Astrocyte (in vitro differentiated cells and primary cell): ENCODE measurements around the gene ZBED5. TPM values are rescaled to one million over a fixed set of nuclear protein-coding genes. Genes with fewer than 3 reads are reported as not detected.

Experiments
- DNase-seq: peaks from one replicate; pipeline ENCODE4 v3.0.0-alpha.2; 2010; ENCODE audit warnings: low read depth
- FAIRE-seq: peaks from 2 replicates; lab custom pipeline; 2011; peaks lifted over from hg19 to GRCh38; lab: Jason Lieb, UNC
- H2AFZ ChIP-seq: 2 replicates; pipeline ENCODE4 v1.6.0; 2012; ENCODE audit warnings: low read depth, low read length, inconsistent platforms
- H3K27ac ChIP-seq: 2 replicates; pipeline ENCODE4 v1.5.1; 2011; ENCODE audit warnings: low read depth, low read length, inconsistent platforms
- H3K27me3 ChIP-seq: 2 replicates; pipeline ENCODE4 v1.6.0; 2011; ENCODE audit warnings: low read length, inconsistent platforms; ENCODE audit not compliant: insufficient read depth
- H3K36me3 ChIP-seq: 2 replicates; pipeline ENCODE4 v1.5.1; 2011; ENCODE audit warnings: low read length, inconsistent platforms; ENCODE audit not compliant: insufficient read depth
- H3K4me1 ChIP-seq: 2 replicates; pipeline ENCODE4 v1.5.1; 2011; ENCODE audit warnings: low read length, inconsistent platforms; ENCODE audit not compliant: insufficient read depth
- H3K4me2 ChIP-seq: 2 replicates; pipeline ENCODE4 v1.6.0; 2012; ENCODE audit warnings: low read length, inconsistent platforms
- H3K4me3 ChIP-seq: 2 replicates; pipeline ENCODE4 v1.5.1; 2011; ENCODE audit warnings: low read depth, mild to moderate bottlenecking, low read length, inconsistent platforms; ENCODE audit not compliant: insufficient read depth
- H3K79me2 ChIP-seq: 2 replicates; pipeline ENCODE4 v1.6.0; 2012; ENCODE audit warnings: mild to moderate bottlenecking, low read length, inconsistent platforms; ENCODE audit not compliant: insufficient read depth
- H3K9ac ChIP-seq: 2 replicates; pipeline ENCODE4 v1.6.0; 2012; ENCODE audit warnings: mild to moderate bottlenecking, low read length, inconsistent platforms
- H3K9me3 ChIP-seq: 2 replicates; pipeline ENCODE4 v1.5.1; 2012; ENCODE audit warnings: low read depth, mild to moderate bottlenecking, low read length, inconsistent platforms; ENCODE audit not compliant: insufficient read depth
- H4K20me1 ChIP-seq: 2 replicates; pipeline ENCODE4 v1.6.0; 2012; ENCODE audit warnings: low read length, inconsistent platforms; ENCODE audit not compliant: insufficient read depth
- H3K27ac Mint-ChIP-seq: one replicate; pipeline ENCODE4 v1.8.0; 2021; ENCODE audit warnings: mild to moderate bottlenecking, mixed read lengths; ENCODE audit not compliant: unreplicated experiment
- H3K27me3 Mint-ChIP-seq: one replicate; pipeline ENCODE4 v1.8.0; 2021; ENCODE audit warnings: low read depth, mixed read lengths; ENCODE audit not compliant: unreplicated experiment
- H3K36me3 Mint-ChIP-seq: one replicate; pipeline ENCODE4 v1.8.0; 2021; ENCODE audit warnings: low read depth, mixed read lengths; ENCODE audit not compliant: unreplicated experiment
- H3K4me1 Mint-ChIP-seq: one replicate; pipeline ENCODE4 v1.8.0; 2021; ENCODE audit warnings: low read depth, mixed read lengths; ENCODE audit not compliant: unreplicated experiment
- H3K4me3 Mint-ChIP-seq: one replicate; pipeline ENCODE4 v1.8.0; 2021; ENCODE audit warnings: mild to moderate bottlenecking, moderate library complexity, mixed read lengths; ENCODE audit not compliant: unreplicated experiment
- H3K9me3 Mint-ChIP-seq: one replicate; pipeline ENCODE4 v1.8.0; 2021; ENCODE audit warnings: mild to moderate bottlenecking, mixed read lengths; ENCODE audit not compliant: unreplicated experiment
- EZH2 ChIP-seq: IDR thresholded peaks from 2 replicates; pipeline ENCODE4 v1.6.1; 2012; ENCODE audit warnings: mild to moderate bottlenecking, low read length, inconsistent platforms; ENCODE audit not compliant: insufficient read depth
- total RNA-seq: library from RNA; stranded (reverse); gene quantifications from 2 replicates; pipeline ENCODE4 v1.2.1, GENCODE V29; 2021
- TF ChIP-seq, protein P1 (sequence below): IDR thresholded peaks from 2 replicates; pipeline ENCODE4 v1.5.1; 2011; ENCODE audit warnings: low read depth, mild to moderate bottlenecking, inconsistent platforms, low read length, moderate library complexity; ENCODE audit not compliant: insufficient read depth

The ZBED5 gene
- total RNA-seq, 1 donor from 2014 or later: 32.9 TPM

- no peak overlapping the region for H3K4me2 ChIP-seq
- peaks cover 4% of the 10 kb centered on the region for H4K20me1 ChIP-seq
- no peaks in the 10 kb centered on the region for H3K27me3 ChIP-seq
- no peak overlapping the region for H3K27ac ChIP-seq
- TF ChIP-seq, protein P1, sequence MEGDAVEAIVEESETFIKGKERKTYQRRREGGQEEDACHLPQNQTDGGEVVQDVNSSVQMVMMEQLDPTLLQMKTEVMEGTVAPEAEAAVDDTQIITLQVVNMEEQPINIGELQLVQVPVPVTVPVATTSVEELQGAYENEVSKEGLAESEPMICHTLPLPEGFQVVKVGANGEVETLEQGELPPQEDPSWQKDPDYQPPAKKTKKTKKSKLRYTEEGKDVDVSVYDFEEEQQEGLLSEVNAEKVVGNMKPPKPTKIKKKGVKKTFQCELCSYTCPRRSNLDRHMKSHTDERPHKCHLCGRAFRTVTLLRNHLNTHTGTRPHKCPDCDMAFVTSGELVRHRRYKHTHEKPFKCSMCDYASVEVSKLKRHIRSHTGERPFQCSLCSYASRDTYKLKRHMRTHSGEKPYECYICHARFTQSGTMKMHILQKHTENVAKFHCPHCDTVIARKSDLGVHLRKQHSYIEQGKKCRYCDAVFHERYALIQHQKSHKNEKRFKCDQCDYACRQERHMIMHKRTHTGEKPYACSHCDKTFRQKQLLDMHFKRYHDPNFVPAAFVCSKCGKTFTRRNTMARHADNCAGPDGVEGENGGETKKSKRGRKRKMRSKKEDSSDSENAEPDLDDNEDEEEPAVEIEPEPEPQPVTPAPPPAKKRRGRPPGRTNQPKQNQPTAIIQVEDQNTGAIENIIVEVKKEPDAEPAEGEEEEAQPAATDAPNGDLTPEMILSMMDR: no peak
- no peak for TF ChIP-seq EZH2
- H3K27ac Mint-ChIP-seq: no peak overlapping the region
- no peak for DNase-seq
- H3K4me3 Mint-ChIP-seq: no peak overlapping the region
- no peak for FAIRE-seq
- no peak overlapping the region for H2AFZ ChIP-seq
- H3K4me1 Mint-ChIP-seq: peaks cover 12% of the 10 kb centered on the region
- H3K36me3 Mint-ChIP-seq: peaks cover 1% of the 10 kb centered on the region
- H3K79me2 ChIP-seq: peaks cover 13% of the 10 kb centered on the region
- no peaks in the 10 kb centered on the region for H3K4me1 ChIP-seq
- no peaks in the 10 kb centered on the region for H3K9me3 ChIP-seq
- no peak overlapping the region for H3K9ac ChIP-seq
- no peak overlapping the region for H3K4me3 ChIP-seq
- no peaks in the 10 kb centered on the region for H3K9me3 Mint-ChIP-seq
- peaks cover 6% of the 10 kb centered on the region for H3K36me3 ChIP-seq
- no peaks in the 10 kb centered on the region for H3K27me3 Mint-ChIP-seq
Measured at GRCh38 chr11:10847960-10848860, 9.6 kb downstream of the ZBED5 start.

DNA sequence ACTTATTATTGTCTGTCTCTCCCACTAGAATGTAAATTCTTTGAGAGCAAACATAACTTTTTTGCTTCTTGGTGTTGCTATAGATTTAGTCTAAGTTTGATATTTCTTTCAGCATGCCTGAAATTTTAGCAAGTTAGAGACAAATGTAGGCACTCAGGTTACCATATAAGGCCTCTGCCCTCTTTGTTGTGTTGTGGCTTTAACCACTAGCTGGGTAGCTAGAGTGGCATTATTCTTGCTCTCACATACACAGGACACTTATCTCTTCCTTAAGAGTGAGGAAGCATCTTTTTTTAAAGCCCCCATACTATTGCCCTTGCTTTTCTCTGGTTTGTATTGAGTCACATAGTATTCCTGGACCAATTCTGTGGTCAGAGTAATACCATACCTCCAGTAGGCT, 11.2 kb downstream of the ZBED5 start:
- DNase-seq (no peak), FAIRE-seq (no peak)
- Mint-ChIP-seq H3K9me3 (no peaks in the 10 kb centered on the region), H3K36me3 (peaks cover 1% of the 10 kb centered on the region), H3K27ac (no peak overlapping the region), H3K4me3 (no peak overlapping the region), H3K4me1 (peaks cover 12% of the 10 kb centered on the region), H3K27me3 (no peaks in the 10 kb centered on the region)
- Histone ChIP-seq H3K4me3 (no peak overlapping the region), H3K9me3 (no peaks in the 10 kb centered on the region), H3K27ac (no peak overlapping the region), H3K9ac (no peak overlapping the region), H3K27me3 (no peaks in the 10 kb centered on the region), H3K36me3 (no peaks in the 10 kb centered on the region), H3K4me2 (no peak overlapping the region), H3K79me2 (peaks cover 2% of the 10 kb centered on the region), H3K4me1 (no peaks in the 10 kb centered on the region), H4K20me1 (no peaks in the 10 kb centered on the region), H2AFZ (no peak overlapping the region)
- TF ChIP-seq, protein P1: no peak
- no peak for TF ChIP-seq EZH2

- Mint-ChIP-seq H3K9me3 (no peaks in the 10 kb centered on the region), H3K27ac (no peak overlapping the region), H3K27me3 (no peaks in the 10 kb centered on the region), H3K4me3 (no peak overlapping the region), H3K4me1 (peaks cover 12% of the 10 kb centered on the region), H3K36me3 (peaks cover 1% of the 10 kb centered on the region)
- Histone ChIP-seq H3K27ac (no peak overlapping the region), H3K4me1 (no peaks in the 10 kb centered on the region), H3K4me2 (no peak overlapping the region), H3K4me3 (no peak overlapping the region), H4K20me1 (no peaks in the 10 kb centered on the region), H3K9ac (no peak overlapping the region), H3K79me2 (no peaks in the 10 kb centered on the region), H2AFZ (no peak overlapping the region), H3K27me3 (no peaks in the 10 kb centered on the region), H3K9me3 (no peaks in the 10 kb centered on the region), H3K36me3 (no peaks in the 10 kb centered on the region)
- no peak for DNase-seq
- no peak for FAIRE-seq
- TF ChIP-seq, protein P1: no peak
- TF ChIP-seq EZH2: no peak
Measured at GRCh38 chr11:10845589-10845988, 12.3 kb downstream of the ZBED5 start.
